HFFc6 (cell line): ENCODE data around the gene HSD17B8. TPM values are rescaled to one million over a fixed set of nuclear protein-coding genes. Genes with fewer than 3 reads are reported as not detected.

Experiments
- DNase-seq: peaks from one replicate; pipeline ENCODE4 v3.0.0-alpha.2; 2018
- H3K27ac Mint-ChIP-seq: 2 replicates; pipeline ENCODE4 v1.8.0; 2020; ENCODE audit warnings: mild to moderate bottlenecking, mixed read lengths
- H3K27me3 Mint-ChIP-seq: 2 replicates; pipeline ENCODE4 v1.8.0; 2021; ENCODE audit warnings: mild to moderate bottlenecking, moderate library complexity, mixed read lengths; ENCODE audit not compliant: insufficient read depth
- H3K36me3 Mint-ChIP-seq: 2 replicates; pipeline ENCODE4 v1.8.0; 2021; ENCODE audit warnings: low read depth, mixed read lengths
- H3K4me1 Mint-ChIP-seq: 2 replicates; pipeline ENCODE4 v1.8.0; 2020; ENCODE audit warnings: low read depth, mixed read lengths
- H3K4me3 Mint-ChIP-seq: 2 replicates; pipeline ENCODE4 v1.8.0; 2020; ENCODE audit warnings: mild to moderate bottlenecking, moderate library complexity, mixed read lengths
- H3K9me3 Mint-ChIP-seq: 2 replicates; pipeline ENCODE4 v1.8.0; 2020; ENCODE audit warnings: mild to moderate bottlenecking, mixed read lengths
- CTCF ChIP-seq: fragments of 200-600 bp; sonication (generic); IDR thresholded peaks from 2 replicates; pipeline ENCODE4 v1.5.0; 2021; ENCODE audit warnings: antibody characterized with exemption, mild to moderate bottlenecking
- total RNA-seq, 6 experiments: library from RNA; stranded (reverse); fragmentation: NEBNext Ultra II Directional; extraction: Animal tissue kit (Norgen Biotek cat#: 25700); gene quantifications; 2 replicates in 1 of 6; 3 replicates in 5 of 6; pipeline ENCODE4 v1.2.3, GENCODE V29; 2021

Gene HSD17B8
- total RNA-seq, 6 experiments from 2014 or later, result 0.39 to 1.2 (median 0.73) TPM

GRCh38 chr6:33169291-33170175, 34.9 kb upstream of the HSD17B8 start:
- H3K27me3 Mint-ChIP-seq, result peaks cover 25% of the 10 kb centered on the region
- no peak overlapping the region for H3K27ac Mint-ChIP-seq
- no peaks in the 10 kb centered on the region for H3K36me3 Mint-ChIP-seq
- DNase-seq, result no peak
- no peak overlapping the region for H3K4me3 Mint-ChIP-seq
- no peaks in the 10 kb centered on the region for H3K4me1 Mint-ChIP-seq
- no peaks in the 10 kb centered on the region for H3K9me3 Mint-ChIP-seq
- TF ChIP-seq CTCF, result no peak

DNA sequence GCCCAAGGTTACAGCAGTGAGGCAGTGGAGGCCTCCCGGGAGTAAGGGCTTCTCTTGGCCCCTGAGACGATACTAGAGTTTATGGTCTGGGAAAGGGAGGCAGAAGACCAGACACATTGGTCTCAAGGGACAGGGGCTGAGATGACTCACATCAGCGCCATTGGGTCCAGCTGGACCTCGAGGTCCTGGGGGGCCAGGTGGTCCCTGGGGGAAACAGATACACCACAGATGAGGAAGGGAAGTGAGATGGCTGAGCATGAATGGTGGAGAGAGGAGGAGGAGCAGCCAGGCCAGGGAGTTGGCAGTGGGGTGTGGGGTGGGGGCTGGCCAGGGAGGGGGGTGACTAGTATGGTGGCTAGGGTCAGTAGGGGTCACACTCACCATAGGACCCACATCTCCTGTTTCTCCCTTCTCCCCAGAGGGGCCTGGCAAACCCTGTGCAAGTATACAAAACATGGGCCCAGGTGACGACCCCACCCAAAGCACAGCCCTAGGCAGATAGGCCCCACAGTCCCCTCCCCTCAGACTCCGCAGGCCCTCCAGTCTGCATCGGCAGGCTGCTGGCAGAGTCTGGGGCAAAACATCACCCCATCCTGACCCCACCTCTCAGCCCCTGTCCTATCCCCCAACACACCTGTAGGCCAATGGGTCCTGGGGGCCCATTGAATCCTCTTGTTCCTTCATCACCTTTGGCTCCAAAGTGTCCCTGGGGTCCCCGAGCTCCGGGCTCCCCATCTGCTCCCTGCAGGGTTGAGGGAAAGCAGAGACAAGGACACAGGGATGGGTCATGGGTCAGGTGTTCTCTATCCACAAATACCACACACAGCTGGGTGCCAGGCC, 34.1 kb upstream of the HSD17B8 start:
- Mint-ChIP-seq H3K36me3 (no peaks in the 10 kb centered on the region), H3K4me3 (no peak overlapping the region), H3K9me3 (no peaks in the 10 kb centered on the region), H3K27ac (no peak overlapping the region), H3K27me3 (peaks cover 29% of the 10 kb centered on the region), H3K4me1 (no peaks in the 10 kb centered on the region)
- TF ChIP-seq CTCF, result no peak
- no peak for DNase-seq

GRCh38 chr6:33171016-33171879, 33.2 kb upstream of the HSD17B8 start:
- H3K4me1 Mint-ChIP-seq, result no peaks in the 10 kb centered on the region
- no peak overlapping the region for H3K4me3 Mint-ChIP-seq
- H3K36me3 Mint-ChIP-seq, result no peaks in the 10 kb centered on the region
- H3K9me3 Mint-ChIP-seq, result no peaks in the 10 kb centered on the region
- peaks cover 29% of the 10 kb centered on the region for H3K27me3 Mint-ChIP-seq
- TF ChIP-seq CTCF, result no peak
- H3K27ac Mint-ChIP-seq, result no peak overlapping the region
- no peak for DNase-seq

DNA sequence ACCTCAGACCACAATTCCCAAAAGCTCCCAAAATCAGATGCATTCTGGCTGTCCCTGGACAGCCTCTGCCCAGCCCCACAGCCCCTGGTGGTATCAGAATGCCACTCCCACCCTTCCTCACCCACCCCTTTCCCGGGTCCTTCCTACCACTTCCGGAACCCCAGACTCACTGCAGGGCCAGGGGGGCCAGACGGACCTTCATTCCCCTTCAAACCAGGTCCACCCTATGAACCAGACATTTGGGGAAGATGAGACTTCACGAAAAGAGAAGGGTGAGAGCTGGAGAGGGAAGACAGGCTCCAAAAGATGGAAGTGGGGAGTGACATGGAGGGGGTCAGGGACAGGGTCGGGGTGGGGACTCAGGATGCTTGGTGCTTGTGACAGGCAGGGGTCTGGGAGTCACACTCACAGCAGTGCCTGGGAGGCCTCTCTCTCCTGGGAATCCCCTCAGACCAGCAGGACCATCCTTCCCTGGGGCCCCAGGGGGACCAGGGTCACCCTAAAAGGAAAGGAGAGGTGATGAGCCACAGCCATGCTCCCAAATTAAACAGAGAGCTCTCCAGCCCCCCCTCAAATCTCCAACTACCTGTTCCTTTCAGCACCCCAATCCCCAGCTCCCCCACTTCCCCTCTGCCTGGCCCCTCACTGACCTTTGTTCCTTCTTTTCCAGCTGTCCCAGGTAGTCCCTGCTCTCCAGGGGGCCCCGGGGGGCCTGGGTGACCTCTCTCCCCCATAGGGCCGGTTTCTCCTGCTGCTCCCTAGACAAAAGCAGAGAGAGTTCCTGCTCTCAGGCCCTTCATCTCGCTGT, 32.4 kb upstream of the HSD17B8 start:
- no peak overlapping the region for H3K27ac Mint-ChIP-seq
- TF ChIP-seq CTCF, result no peak
- no peaks in the 10 kb centered on the region for H3K4me1 Mint-ChIP-seq
- H3K9me3 Mint-ChIP-seq, result no peaks in the 10 kb centered on the region
- no peak overlapping the region for H3K4me3 Mint-ChIP-seq
- DNase-seq, result no peak
- H3K36me3 Mint-ChIP-seq, result no peaks in the 10 kb centered on the region
- peaks cover 25% of the 10 kb centered on the region for H3K27me3 Mint-ChIP-seq
